ENCODE data around the gene SH3BGR.

Gene SH3BGR

DNA sequence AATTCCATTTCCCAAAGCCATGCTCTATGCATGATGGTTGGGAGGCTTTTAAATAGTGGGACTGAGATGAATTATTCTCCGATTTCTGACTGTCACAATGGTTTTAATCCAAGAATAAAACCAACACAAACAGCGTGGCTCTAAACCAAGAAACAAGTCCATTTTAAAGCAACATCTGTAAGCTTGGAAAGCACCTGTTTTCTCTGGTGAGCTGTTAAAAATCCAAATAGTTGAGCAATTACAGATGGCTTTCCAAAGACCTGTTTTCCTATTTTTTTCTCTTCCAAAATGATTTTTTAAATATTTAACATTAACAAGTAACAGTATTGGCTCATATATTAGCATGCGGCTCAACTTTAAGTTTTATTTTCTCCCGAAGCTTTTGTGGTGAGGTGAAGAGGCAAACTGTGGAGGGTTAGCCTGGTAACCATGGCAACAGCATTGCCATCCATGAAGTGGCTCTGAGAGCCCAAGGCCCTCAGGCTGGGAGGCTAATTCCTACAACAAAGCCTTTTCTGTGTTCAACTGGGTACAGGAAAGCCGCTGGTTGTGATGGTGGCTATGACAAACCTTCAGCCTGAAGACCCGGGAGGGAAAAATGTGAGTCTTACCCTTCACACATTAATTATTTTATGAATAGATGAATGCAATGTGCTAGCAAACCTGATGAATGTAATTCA, 104.3 kb downstream of the SH3BGR start:
- no peak for DNase-seq

DNA sequence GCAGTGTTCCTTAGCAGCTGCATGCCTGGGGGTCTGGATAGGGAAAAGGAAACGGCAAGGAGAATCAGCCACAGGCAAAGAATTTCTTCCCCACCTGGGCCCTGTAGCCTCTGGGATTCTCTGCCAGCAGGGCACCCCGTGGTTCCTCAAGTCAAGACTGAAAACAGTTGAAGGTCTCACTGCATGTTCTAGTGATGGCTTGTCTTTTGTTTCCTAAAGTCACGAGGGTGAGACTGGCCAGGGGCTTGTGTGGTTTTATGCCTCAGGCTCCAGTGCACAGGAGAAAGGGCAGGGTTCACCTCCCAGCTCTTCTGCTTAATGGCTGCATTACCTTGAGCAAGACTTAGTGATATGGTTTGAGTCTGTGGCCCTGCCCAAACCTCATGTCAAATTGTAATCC, 107.7 kb downstream of the SH3BGR start:
- no peak for DNase-seq

DNA sequence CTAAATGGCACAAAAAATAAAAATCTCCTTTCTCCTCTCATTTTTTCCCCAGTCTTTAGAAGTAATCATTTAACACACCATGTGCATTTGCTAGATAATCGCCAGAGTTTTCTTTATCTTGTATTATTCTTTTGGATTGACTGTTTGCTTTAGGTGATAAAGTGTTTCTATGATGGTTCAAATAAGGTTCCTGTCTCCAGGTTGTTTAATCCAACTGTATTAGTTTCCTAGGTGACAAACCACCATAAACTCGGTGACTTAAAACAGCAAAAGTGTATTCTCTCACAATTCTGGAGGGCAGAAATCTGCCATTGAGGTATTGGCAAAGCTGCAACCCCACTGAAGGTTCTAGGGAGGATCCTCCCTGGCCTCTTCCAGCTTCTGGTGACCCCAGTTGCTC, 109.4 kb downstream of the SH3BGR start:
- no peak for DNase-seq

DNA sequence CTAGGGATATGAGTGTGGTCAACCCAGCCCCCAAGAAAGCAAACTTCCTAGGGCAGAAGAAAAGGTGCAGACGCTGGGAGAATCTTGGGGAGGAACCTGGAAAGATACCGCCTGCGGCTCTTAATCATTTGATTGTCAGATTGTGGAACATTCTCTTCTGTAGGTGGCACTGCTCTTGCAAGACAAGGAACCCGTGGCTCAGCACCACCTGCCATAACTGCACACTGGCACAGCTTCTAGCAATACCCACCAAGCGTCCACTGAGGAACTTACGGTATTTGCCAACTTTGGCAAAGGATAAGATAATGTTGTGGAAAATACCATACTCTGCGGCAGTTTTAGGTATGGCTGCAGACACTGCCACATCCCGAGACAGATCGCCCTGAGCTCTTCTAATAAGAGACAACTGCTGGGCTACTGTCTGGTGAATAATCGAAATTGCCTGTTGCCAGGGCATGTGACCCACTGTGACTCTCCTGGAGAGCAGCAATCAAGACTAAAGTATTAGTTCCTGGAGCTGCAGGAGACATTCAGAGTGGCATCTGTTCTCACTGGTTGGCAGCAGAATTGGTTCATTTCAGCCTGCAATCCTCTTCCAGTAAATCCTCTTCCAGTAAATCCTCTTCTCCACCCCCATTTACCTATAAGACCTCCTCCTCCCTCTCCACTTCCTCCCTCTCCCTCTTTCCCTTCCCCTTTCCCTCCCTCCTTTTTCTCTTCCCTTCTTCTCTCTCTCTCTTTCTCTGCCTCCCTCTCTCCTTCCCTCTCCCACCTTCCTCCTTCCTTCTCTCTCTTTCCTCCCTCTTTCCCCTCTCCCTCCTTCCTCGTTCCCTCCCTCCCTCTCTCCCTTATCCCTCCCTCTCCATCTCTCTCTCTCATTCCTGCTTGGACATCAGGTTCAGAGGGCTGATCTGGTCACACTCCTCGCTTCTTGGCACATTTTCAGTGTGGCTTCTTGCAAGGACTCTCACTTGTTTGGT, 111.3 kb downstream of the SH3BGR start:
- no peak for DNase-seq

DNA sequence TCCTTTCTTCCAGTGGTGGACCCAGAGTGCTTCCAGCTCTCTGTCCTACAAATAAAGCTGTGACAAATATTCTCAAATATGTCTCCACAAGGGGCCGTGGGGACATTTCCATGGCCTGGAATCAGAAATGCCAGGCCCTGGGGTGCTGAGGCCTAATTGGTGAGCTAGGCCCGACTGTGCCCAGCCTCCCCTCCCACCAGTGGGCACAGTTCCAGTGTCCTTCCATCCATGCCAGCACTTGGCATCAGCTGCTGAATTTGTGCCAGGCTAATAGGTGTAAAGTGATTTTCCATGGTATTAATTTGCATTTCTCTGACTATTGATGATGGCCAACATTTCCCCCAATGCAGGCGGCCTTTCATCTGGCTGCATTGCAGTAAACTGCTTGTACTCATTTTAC, 112.4 kb downstream of the SH3BGR start:
- DNase-seq, result no peak

Data from activated CD4-positive, alpha-beta T cell treated with anti-CD3 and anti-CD28 coated beads, Interleukin-2, amount 50 U/mL, for 1 hour (primary cell).